ENCODE results near the gene CTDNEP1. TPM values are rescaled to one million over a fixed set of nuclear protein-coding genes. Genes with fewer than 3 reads are reported as not detected.

CTDNEP1 gene
- total and polyA plus RNA-seq, 2 of the 4 experiments (the other 2 are of a cell fraction): 23.8 to 132 TPM

DNA sequence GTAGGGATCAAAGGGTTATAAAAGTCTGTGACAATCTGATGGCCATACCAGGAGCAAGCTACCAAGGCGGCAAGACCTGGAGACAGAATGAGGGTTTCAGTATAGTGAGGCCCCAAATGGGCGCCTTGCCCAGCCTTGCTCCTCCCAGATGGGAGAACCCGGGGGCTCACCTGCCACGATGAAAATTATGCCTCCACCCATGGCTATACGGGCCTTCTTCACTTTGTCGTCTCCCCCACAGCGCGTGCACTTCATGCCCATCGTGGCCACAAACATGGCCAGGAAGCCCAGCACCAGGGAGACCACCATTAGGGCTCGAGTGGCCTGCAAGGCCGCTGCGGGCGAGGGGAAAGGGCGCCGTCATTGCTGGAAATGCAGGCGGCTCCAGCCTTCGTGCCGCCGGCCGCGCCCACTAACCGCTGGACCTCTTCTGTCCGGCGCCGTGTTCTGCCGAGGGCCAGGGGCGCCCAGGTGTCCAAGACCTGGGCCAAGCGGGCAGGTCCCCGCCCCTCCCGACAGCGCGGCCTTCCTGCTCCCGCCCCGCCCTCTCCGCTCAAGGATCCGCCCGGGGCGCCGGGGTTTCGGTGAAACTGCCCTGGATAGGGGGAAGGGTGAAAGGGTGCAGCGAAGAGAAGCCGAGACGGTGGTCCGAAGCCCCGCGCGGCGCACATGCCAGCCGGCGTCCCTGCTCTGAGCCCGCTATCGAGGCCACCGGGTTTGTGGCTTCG lies 9.3 kb upstream of the CTDNEP1 start:
- CTCF ChIA-PET: no interaction called here
- no peak overlapping the region for H3K14ac ChIP-seq (replicated peaks; ENCODE audit: low read depth, low read length)
- H2AK5ac ChIP-seq (ENCODE audit: low read depth, low read length): no peak overlapping the region
- H4K20me1 ChIP-seq (ENCODE audit: insufficient read depth, low read length): no peaks in the 10 kb centered on the region
- peak overlapping the region in 1 of 2 experiments; percentile 56; a peak in 3 of 4 replicates for H4K8ac ChIP-seq (ENCODE audit: low read depth in 2 of 2, low read length in 2 of 2)
- no peak overlapping the region for H2BK120ac ChIP-seq (ENCODE audit: low read depth, low read length)
- BruUV-seq (replicated peaks): no TSS peak
- peak overlapping the region; percentile 37 for H3K4me3 ChIP-seq (ENCODE audit: insufficient read depth, low read depth, low read length)
- H3K4me2 ChIP-seq (ENCODE audit: low read depth, low read length): peak overlapping the region; percentile 82
- H3K9ac ChIP-seq (ENCODE audit: low read depth, low read length): no peak overlapping the region
- H3K9me1 ChIP-seq (ENCODE audit: insufficient read depth, low read length): peaks cover 10% of the 10 kb centered on the region
- peak overlapping the region; percentile 87 for H2AFZ ChIP-seq (replicated peaks; ENCODE audit: low read length, poor library complexity)
- no peak overlapping the region for H3K18ac ChIP-seq (ENCODE audit: low read depth, low read length)
- H3K36me3 ChIP-seq (ENCODE audit: control insufficient read depth, insufficient read depth, low read length): peaks cover 26% of the 10 kb centered on the region
- H3K27ac ChIP-seq (ENCODE audit: insufficient read depth, low read length): no peak overlapping the region
- peak overlapping the region; percentile 78 for H4K5ac ChIP-seq (ENCODE audit: low read depth, low read length)
- no peak overlapping the region for H3K56ac ChIP-seq (ENCODE audit: extremely low read depth, insufficient read depth, low read length)
- H4K91ac ChIP-seq (ENCODE audit: insufficient read depth, low read depth, low read length): no peak overlapping the region; the same call in 1 of the 2 replicates
- no peak for DNase-seq
- peaks cover 13% of the 10 kb centered on the region; the same call in 1 of the 2 replicates for H3K27me3 ChIP-seq (ENCODE audit: control insufficient read depth, insufficient read depth, low read length)
- peak overlapping the region; percentile 71 for H2AK9ac ChIP-seq (replicated peaks; ENCODE audit: low read depth, low read length, poor library complexity)
- H2BK15ac ChIP-seq (ENCODE audit: low read depth, low read length): no peak overlapping the region
- H3K4ac ChIP-seq (ENCODE audit: low read depth, low read length): peak overlapping the region; percentile 28; the same call in 1 of the 2 replicates
- no peak overlapping the region for H2BK5ac ChIP-seq (ENCODE audit: low read depth, low read length, poor library complexity, severe bottlenecking)
- intact Hi-C loops (cut with micrococcal nuclease): no loop called here
- peak; percentile 48 for ATAC-seq (ENCODE audit: low read depth)
- no peaks in the 10 kb centered on the region for H3K9me3 ChIP-seq (ENCODE audit: control insufficient read depth, insufficient read depth, low read length)
- 0 out of 2 replicates have a peak overlapping the region, but pooled peaks have one; percentile 45 for H3K23ac ChIP-seq (ENCODE audit: low read depth, low read length)
- in situ Hi-C loops (cut with MboI; ENCODE audit: low sequenced_read_pairs): no loop called here
- no peak overlapping the region for H2BK20ac ChIP-seq (ENCODE audit: low read depth, low read length)
- WGBS, 2 experiments (ENCODE audit: extremely low coverage in 2 of 2, insufficient read length in 1 of 2): 22% methylated on average over 41 of the region's 54 CpGs; no CpG with 5 or more reads in 1 of the 2 experiments
- dilution Hi-C loops (cut with HindIII; ENCODE audit: low sequenced_read_pairs, unreplicated experiment): no loop called here
- peaks cover 8% of the 10 kb centered on the region for H3K4me1 ChIP-seq (ENCODE audit: control insufficient read depth, insufficient read depth, low read length)
- H3K79me1 ChIP-seq (ENCODE audit: low read depth in 1 of 2, low read length in 2 of 2): peaks cover 0 to 6% of the 10 kb centered on the region in 2 experiments; a peak in 1 of 4 replicates
- POLR2A ChIA-PET (ENCODE audit: unreplicated experiment): no interaction called here
- TF ChIP-seq BHLHE40 (IDR thresholded peaks at IDR 0.05; ENCODE audit: low read depth, low read length) (no peak), RAD21 (IDR thresholded peaks at IDR 0.05; ENCODE audit: low read length) (no peak), RCOR1 (IDR thresholded peaks at IDR 0.05; ENCODE audit: insufficient replicate concordance, low read length) (no peak), MAZ (IDR thresholded peaks at IDR 0.05; ENCODE audit: borderline replicate concordance, low read depth, low read length) (no peak), CHD1 (IDR thresholded peaks at IDR 0.05; ENCODE audit: low read depth, low read length) (no peak), RFX5 (IDR thresholded peaks at IDR 0.05; ENCODE audit: low read depth, low read length) (no peak), USF2 (IDR thresholded peaks at IDR 0.05; ENCODE audit: low read depth, low read length) (no peak), NFE2L2 (IDR thresholded peaks at IDR 0.05; ENCODE audit: low read depth, low read length) (no peak), MXI1 (IDR thresholded peaks at IDR 0.05; ENCODE audit: borderline replicate concordance, low read depth, low read length) (no peak), CEBPB (IDR thresholded peaks at IDR 0.05; ENCODE audit: low read depth, low read length) (no peak), FOS (IDR thresholded peaks at IDR 0.05; ENCODE audit: low read depth, low read length) (no peak), MAFK (IDR thresholded peaks at IDR 0.05; ENCODE audit: low read depth, low read length) (no peak)
- TF ChIP-seq, protein P1, sequence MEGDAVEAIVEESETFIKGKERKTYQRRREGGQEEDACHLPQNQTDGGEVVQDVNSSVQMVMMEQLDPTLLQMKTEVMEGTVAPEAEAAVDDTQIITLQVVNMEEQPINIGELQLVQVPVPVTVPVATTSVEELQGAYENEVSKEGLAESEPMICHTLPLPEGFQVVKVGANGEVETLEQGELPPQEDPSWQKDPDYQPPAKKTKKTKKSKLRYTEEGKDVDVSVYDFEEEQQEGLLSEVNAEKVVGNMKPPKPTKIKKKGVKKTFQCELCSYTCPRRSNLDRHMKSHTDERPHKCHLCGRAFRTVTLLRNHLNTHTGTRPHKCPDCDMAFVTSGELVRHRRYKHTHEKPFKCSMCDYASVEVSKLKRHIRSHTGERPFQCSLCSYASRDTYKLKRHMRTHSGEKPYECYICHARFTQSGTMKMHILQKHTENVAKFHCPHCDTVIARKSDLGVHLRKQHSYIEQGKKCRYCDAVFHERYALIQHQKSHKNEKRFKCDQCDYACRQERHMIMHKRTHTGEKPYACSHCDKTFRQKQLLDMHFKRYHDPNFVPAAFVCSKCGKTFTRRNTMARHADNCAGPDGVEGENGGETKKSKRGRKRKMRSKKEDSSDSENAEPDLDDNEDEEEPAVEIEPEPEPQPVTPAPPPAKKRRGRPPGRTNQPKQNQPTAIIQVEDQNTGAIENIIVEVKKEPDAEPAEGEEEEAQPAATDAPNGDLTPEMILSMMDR (conservative IDR thresholded peaks at IDR 0.05; ENCODE audit: low read depth, low read length): no peak
- TF ChIP-seq, protein P2, sequence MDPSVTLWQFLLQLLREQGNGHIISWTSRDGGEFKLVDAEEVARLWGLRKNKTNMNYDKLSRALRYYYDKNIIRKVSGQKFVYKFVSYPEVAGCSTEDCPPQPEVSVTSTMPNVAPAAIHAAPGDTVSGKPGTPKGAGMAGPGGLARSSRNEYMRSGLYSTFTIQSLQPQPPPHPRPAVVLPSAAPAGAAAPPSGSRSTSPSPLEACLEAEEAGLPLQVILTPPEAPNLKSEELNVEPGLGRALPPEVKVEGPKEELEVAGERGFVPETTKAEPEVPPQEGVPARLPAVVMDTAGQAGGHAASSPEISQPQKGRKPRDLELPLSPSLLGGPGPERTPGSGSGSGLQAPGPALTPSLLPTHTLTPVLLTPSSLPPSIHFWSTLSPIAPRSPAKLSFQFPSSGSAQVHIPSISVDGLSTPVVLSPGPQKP (IDR thresholded peaks at IDR 0.05; ENCODE audit: borderline replicate concordance, low read depth, low read length): no peak
